ENCODE data around the gene TRPM3. TPM values are rescaled to one million over a fixed set of nuclear protein-coding genes. Genes with fewer than 3 reads are reported as not detected.

The TRPM3 gene
- total and polyA plus RNA-seq, 9 of the 15 experiments (the other 6 are each of a cell fraction or from before 2014, with no cell fraction given): 0.04 TPM; not detected in 8

- ChIA-PET CTCF (ENCODE audit: low intra/inter-chr PET ratio) (no interaction called here), POLR2A (no interaction called here)
- DNase-seq (ENCODE audit: extremely low read depth in 1 of 4, low spot score in 3 of 4): no peak
- Histone ChIP-seq H3K4me3 (no peak overlapping the region), H3K79me2 (ENCODE audit: control insufficient read depth, insufficient read depth, low read length) (no peaks in the 10 kb centered on the region), H2AFZ (ENCODE audit: low read depth, low read length) (no peak overlapping the region), H3K27me3 (ENCODE audit: control insufficient read depth in 2 of 2, insufficient read depth in 2 of 2, low read length in 2 of 2) (no peaks in the 10 kb centered on the region), H3K9me3 (replicated peaks; ENCODE audit: control insufficient read depth, insufficient read depth, low read depth, low read length) (no peaks in the 10 kb centered on the region), H3K36me3 (ENCODE audit: control insufficient read depth, insufficient read depth, low read length) (no peaks in the 10 kb centered on the region), H3K4me1 (replicated peaks in 1 of 2; ENCODE audit: control insufficient read depth in 2 of 2, insufficient read depth in 2 of 2, low read length in 2 of 2) (no peaks in the 10 kb centered on the region), H3K4me2 (ENCODE audit: insufficient read depth, low read length) (no peak overlapping the region), H4K20me1 (replicated peaks; ENCODE audit: control insufficient read depth, insufficient read depth, low read length) (no peaks in the 10 kb centered on the region), H3K9me1 (ENCODE audit: control insufficient read depth, insufficient read depth, low read length) (no peaks in the 10 kb centered on the region), H3K27ac (ENCODE audit: extremely low read depth, low read depth, low read length) (no peak overlapping the region), H3K9ac (ENCODE audit: insufficient read depth in 1 of 2, low read depth in 2 of 2, low read length in 2 of 2) (no peak overlapping the region)
- intact Hi-C loops (cut with micrococcal nuclease) (no loop called here), in situ Hi-C loops (cut with MboI) (no loop called here)
- FAIRE-seq: no peak
- WGBS (ENCODE audit: insufficient coverage, low coverage, missing lambda C conversion rate): 0% methylated on average over 4 of the region's 4 CpGs
- BruUV-seq (replicated peaks): no TSS peak
- ATAC-seq: no peak
- no peak for TF ChIP-seq MEIS2 (IDR thresholded peaks at IDR 0.05; ENCODE audit: partially characterized antibody)
- TF ChIP-seq ERF (CRISPR knock-in tag; IDR thresholded peaks at IDR 0.05): no peak
- TF ChIP-seq MXD1 (CRISPR knock-in tag; IDR thresholded peaks at IDR 0.05; ENCODE audit: borderline replicate concordance, poor library complexity, severe bottlenecking): no peak
- no peak for TF ChIP-seq CLOCK (CRISPR knock-in tag; IDR thresholded peaks at IDR 0.05; ENCODE audit: borderline replicate concordance)
- TF ChIP-seq RB1 (IDR thresholded peaks at IDR 0.05; ENCODE audit: low read depth): no peak
- TF ChIP-seq PTRF (tag; IDR thresholded peaks at IDR 0.05): no peak
- no peak for TF ChIP-seq ZNF253 (CRISPR knock-in tag; conservative IDR thresholded peaks at IDR 0.05)
- TF ChIP-seq ZFPM2 (CRISPR knock-in tag; IDR thresholded peaks at IDR 0.05): no peak
- no peak for TF ChIP-seq ZNF512 (tag; IDR thresholded peaks at IDR 0.05)
- no peak for TF ChIP-seq ZNF586 (CRISPR knock-in tag; conservative IDR thresholded peaks at IDR 0.05)
Observed at GRCh38 chr9:70801181-70801829, 320.1 kb downstream of the TRPM3 start.

All from K562 (cell line).